NK-92 treated with Interleukin-12 subunit alpha and Interleukin-12 subunit beta, amount 100 ng/mL, for 24 hours (cell line): Measurements from ENCODE around the gene ZBTB46.

Experiments
- DNase-seq: peaks from one replicate; lab custom pipeline; 2025; lab: John Stamatoyannopoulos, UW

ZBTB46 gene

GRCh38 chr20:63745961-63746731 is 84.9 kb downstream of the ZBTB46 start:
- DNase-seq: no peak

DNA sequence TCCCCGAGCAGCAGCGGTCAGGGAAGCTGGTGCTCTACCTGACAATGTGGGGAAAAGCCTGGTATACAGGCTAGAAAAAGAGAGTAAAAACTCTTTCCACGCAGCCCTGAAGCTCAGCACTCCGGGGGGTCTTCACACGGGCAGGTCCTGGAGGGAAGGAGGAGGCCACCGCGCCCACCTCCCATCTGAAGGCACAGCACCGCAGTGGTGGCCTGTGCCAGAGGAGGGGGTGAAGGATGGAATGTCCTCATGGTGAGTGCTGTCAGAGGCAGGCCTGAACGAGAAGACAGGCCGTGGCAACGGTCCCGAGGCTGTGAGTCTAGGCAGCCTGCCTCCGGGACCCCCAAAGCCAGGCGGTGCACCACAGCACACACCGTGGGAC is 85.6 kb downstream of the ZBTB46 start:
- DNase-seq: no peak

DNA sequence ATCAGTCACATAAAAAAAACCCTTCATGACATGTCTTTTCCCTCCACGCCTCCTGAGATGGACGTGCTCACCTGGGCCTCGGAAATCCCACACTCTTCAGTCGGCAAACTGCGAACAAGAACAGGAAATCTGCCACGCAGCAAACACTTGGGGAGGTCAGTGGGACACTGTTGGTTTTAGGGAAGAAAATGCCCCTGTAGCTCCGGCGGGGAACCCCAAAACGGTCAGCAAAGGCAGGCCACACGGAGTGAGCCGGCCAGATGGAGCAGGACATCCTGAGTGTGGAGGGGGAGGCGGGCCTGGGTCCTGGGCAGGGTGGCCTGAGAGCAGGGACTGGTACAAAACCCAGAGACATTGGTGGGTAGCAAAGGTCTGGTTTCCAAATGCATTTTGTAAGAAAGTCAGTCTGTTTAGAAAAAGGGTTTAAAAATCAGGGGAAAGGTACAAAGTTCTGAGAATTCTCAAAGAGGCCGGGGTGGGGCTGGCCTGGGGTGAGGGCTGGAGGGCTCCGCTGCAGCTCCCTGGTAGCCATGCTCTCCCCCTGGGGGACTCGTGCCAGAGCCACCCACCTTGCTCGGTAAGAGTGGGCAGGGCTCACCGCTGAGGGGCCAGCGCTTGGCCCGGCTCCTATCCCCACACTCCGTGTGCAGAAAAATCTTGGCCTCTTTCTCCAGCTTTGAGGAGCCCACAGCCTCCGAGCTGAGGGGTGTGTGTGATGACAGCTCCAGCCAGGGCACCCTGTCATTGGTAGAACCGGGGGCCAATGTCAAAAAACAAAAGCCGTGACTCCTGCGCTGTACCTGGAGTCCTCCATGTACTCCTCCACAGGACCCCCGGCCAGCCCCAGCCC is 86.3 kb downstream of the ZBTB46 start:
- DNase-seq: no peak

GRCh38 chr20:63744158-63744557 is 86.9 kb downstream of the ZBTB46 start:
- no peak for DNase-seq

DNA sequence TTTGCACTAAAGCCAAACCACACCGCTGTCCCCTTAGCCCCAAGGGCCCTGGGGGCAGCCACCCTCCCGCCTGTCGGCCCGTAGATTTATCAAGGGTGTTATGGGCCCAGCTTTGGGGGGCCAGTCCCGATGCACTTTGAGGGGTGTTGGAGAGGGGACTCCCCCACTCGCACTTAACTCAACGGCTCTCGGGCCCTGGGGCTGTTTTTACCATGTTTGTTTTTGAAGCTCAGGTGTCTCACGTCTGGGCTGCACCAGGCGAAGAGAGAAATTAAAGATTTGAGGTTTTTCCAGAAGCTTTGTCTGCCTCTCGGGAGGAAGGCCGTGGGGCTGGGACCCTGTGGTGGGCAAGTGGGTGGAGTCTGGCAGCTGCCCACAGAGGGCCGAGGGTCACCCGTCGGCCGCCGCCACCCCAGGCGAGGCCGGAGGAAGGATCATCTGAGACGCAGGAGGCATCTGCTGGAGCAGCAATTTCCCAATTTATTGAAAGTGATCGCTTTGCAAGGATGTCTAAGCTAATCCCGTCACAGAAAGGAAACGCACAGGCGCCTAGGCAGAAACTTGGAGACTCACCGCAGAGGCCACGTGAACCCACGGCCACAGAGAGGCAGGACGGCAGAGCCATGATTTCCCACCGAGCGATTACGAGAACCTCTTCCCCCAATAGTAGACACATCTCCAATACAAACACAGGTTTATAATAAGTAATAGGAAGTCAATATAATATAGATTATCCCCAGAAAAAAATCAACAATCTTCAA is 87.7 kb downstream of the ZBTB46 start:
- DNase-seq: no peak

- DNase-seq: no peak
Observed at GRCh38 chr20:63742381-63743024, 88.6 kb downstream of the ZBTB46 start.

DNA sequence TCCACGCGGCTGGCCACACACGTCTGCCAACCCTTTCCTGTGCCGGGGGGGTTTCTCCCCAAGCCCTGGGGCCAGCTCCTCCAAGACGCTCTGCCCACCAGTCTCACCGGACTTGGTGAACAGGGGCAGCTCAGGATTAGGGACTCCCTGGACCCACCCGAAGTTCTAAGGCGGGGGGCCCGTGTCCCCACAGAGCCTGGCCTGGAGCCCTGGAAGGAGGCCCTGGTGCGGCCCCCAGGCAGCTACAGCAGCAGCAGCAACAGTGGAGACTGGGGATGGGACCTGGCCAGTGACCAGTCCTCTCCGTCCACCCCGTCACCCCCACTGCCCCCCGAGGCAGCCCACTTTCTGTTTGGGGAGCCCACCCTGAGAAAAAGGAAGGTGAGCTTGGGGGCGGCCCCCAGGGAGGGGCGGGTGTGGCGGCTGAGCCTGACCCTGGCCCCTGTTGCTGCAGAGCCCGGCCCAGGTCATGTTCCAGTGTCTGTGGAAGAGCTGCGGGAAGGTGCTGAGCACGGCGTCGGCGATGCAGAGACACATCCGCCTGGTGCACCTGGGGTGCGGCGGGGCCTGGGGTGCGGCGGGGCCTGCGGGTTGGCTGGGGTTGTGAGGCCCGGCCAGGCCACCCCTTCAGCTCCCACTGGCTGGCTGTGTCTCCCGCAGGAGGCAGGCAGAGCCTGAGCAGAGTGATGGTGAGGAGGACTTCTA is 89.2 kb downstream of the ZBTB46 start:
- no peak for DNase-seq

DNA sequence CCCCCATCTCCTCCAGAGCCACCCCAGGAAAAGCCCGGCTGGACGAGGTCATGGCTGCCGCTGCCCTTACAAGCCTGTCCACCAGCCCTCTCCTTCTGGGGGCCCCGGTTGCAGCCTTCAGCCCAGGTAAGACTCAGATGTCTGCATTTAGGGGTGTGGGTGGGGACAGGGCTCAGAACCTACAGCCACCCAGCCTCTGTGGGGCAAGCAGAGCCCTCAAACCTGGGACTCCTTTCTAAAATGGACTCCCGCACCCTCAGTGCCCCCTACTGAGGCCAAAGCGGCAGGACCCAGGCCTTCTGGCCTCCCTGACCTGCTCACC is 89.7 kb downstream of the ZBTB46 start:
- DNase-seq: no peak

- DNase-seq: no peak
Observed at GRCh38 chr20:63740627-63741353, 90.3 kb downstream of the ZBTB46 start.

GRCh38 chr20:63740070-63740626 is 90.9 kb downstream of the ZBTB46 start:
- DNase-seq: no peak

DNA sequence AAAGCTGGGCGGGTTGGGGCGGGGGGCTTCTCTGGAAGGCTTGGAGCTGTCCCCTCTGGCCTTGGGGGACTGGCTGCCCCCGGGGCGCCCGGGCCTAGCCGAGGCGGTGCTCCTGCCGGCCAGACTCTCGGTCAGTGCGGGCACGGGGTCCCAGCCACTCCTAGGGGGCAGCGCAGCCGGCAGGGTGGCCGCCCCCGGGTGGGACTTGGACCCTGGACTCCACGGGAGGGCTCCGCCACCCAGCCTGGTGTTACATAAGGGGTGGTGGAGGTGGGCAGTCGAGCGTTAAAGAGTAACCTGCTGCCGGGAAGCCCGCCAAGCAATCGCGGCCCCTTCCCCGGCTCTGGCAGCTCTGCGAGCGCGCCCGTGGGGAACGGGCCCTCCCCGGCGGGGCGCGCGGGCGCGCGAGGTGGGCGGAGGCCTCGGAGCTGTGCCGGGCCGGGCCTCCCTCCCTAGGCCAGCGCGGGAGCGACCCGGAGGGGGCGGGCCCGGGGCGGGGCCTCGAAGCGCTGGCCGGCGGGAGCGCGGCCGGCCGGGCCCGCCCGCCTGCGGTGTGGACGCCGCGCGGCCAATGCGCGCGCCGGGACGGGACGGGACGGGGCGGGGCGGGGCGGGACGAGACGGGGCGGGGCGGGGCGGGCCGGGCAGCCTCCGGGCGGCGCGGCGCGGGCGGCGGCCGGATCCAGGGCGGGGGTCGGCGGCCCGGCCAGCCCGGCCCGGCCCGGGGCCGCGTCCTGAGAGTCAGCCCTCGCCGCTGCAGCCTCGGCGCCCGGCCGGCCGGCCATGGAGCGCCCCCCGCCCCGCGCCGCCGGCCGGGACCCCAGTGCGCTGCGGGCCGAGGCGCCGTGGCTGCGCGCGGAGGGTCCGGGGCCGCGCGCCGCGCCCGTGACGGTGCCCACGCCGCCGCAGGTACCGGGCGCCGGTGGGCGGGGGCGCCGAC is 91.7 kb downstream of the ZBTB46 start, which contains the start of gene SLC2A4RG:
SLC2A4RG (plus strand) TSS at position 647 of the 940 bp plus-strand sequence; CDS start at position 784, 137 bp downstream.
- no peak for DNase-seq

DNA sequence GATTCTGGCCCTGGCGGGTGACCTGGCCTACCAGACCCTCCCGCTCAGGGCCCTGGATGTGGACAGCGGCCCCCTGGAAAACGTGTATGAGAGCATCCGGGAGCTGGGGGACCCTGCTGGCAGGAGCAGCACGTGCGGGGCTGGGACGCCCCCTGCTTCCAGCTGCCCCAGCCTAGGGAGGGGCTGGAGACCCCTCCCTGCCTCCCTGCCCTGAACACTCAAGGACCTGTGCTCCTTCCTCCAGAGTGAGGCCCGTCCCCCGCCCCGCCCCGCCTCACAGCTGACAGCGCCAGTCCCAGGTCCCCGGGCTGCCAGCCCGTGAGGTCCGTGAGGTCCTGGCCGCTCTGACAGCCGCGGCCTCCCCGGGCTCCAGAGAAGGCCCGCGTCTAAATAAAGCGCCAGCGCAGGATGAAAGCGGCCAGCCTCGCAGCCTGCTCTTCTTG is 92.4 kb downstream of the ZBTB46 start:
- no peak for DNase-seq

- DNase-seq: no peak
Observed at GRCh38 chr20:63737945-63738686, 92.9 kb downstream of the ZBTB46 start.

- no peak for DNase-seq
Observed at GRCh38 chr20:63737695-63737944, 93.4 kb downstream of the ZBTB46 start.

- DNase-seq: no peak
Observed at GRCh38 chr20:63736893-63737694, 94.0 kb downstream of the ZBTB46 start.

GRCh38 chr20:63735859-63736718 is 95.0 kb downstream of the ZBTB46 start, which contains the start of gene LIME1:
Gene LIME1, plus strand, starts transcription at chr20:63736664. Its CDS starts 886 bp downstream, at chr20:63737550.
- no peak for DNase-seq
